K562 (cell line): ENCODE measurements around the gene YKT6. TPM values are rescaled to one million over a fixed set of nuclear protein-coding genes. Genes with fewer than 3 reads are reported as not detected.
"Not testable (repeated sequence)": the region's sequence is repeated elsewhere in the genome, so short reads cannot be mapped to it uniquely, and the experiment has no call there.

Source experiments
- ATAC-seq: fragments of 200-7000 bp; cut with Tn5 transposase; 3 replicates; pipeline ENCODE4 v1.9.1; 2020; ENCODE audit warnings: moderate library complexity
- BruUV-seq: library from RNA; stranded (reverse); fragments of 400-500 nt; replicated peaks from 2 replicates; lab custom pipeline; 2021; lab: Mats Ljungman, UMichigan
- CTCF ChIA-PET: fragments of 300-600 bp; formaldehyde crosslinking; extraction: SDS; loops from one replicate; lab custom pipeline; 2021; ENCODE audit warnings: low intra/inter-chr PET ratio; lab: Yijun Ruan, JAX
- POLR2A ChIA-PET: fragments of 300-600, 350-650 bp; sonication (Branson Sonifier 250); formaldehyde crosslinking; extraction: SDS; loops from one replicate; lab custom pipeline; 2021; ENCODE audit warnings: antibody characterized with exemption, inconsistent platforms; lab: Yijun Ruan, JAX
- DNase-seq, 4 experiments: peaks; one replicate each; pipeline versions ENCODE4 v3.0.0 to v3.0.0-alpha.2; 2011 to 2018; ENCODE audit warnings: low spot score in 3 of 4, mixed read lengths in 3 of 4; ENCODE audit errors: extremely low read depth in 1 of 4
- FAIRE-seq: peaks from 2 replicates; lab custom pipeline; 2011; peaks lifted over from hg19 to GRCh38; lab: Jason Lieb, UNC
- H2AFZ ChIP-seq: 2 replicates; pipeline ENCODE4 v1.6.0; 2011; ENCODE audit warnings: low read depth, low read length, control low read depth, inconsistent platforms
- H3K27ac ChIP-seq: fragments of 200-600 bp; 3 replicates; pipeline ENCODE4 v1.8.0; 2011; ENCODE audit warnings: low read depth, mild to moderate bottlenecking, control low read depth, inconsistent platforms, low read length, moderate library complexity, mixed read lengths; ENCODE audit errors: extremely low read depth
- H3K27me3 ChIP-seq, 2 experiments: fragments of 300-600 bp in 1 of 2; 2 replicates in 1 of 2; 3 replicates in 1 of 2; pipeline versions ENCODE4 v1.6.0 to v1.8.0; 2011; ENCODE audit warnings: inconsistent platforms in 2 of 2, low read length in 2 of 2, mild to moderate bottlenecking in 1 of 2, mixed read lengths in 1 of 2, moderate library complexity in 1 of 2; ENCODE audit not compliant: control insufficient read depth in 2 of 2, insufficient read depth in 2 of 2
- H3K36me3 ChIP-seq: fragments of 300-600 bp; 3 replicates; pipeline ENCODE4 v1.8.0; 2011; ENCODE audit warnings: mild to moderate bottlenecking, low read length, inconsistent platforms; ENCODE audit not compliant: control insufficient read depth, insufficient read depth
- H3K4me1 ChIP-seq, 2 experiments: fragments of 200-600 bp in 1 of 2; replicated peaks in 1 of 2; 2 replicates in 1 of 2; 3 replicates in 1 of 2; pipeline versions ENCODE4 v1.5.1 to v1.8.0; 2011; ENCODE audit warnings: inconsistent platforms in 2 of 2, low read length in 2 of 2, mild to moderate bottlenecking in 1 of 2, mixed read lengths in 1 of 2, moderate library complexity in 1 of 2; ENCODE audit not compliant: control insufficient read depth in 2 of 2, insufficient read depth in 2 of 2
- H3K4me2 ChIP-seq: 2 replicates; pipeline ENCODE4 v1.6.1; 2011; ENCODE audit warnings: low read length, control low read depth, inconsistent platforms, mixed read lengths; ENCODE audit not compliant: insufficient read depth
- H3K4me3 ChIP-seq: fragments of 200-600 bp; sonication (generic), shearing (Covaris generic); 2 replicates; pipeline ENCODE4 v1.5.1; 2016; ENCODE audit warnings: control low read depth, inconsistent platforms
- H3K79me2 ChIP-seq: fragments of 200-600 bp; 3 replicates; pipeline ENCODE4 v1.8.0; 2011; ENCODE audit warnings: low read length, inconsistent platforms; ENCODE audit not compliant: control insufficient read depth, insufficient read depth
- H3K9ac ChIP-seq, 2 experiments: 2 replicates each; pipeline versions ENCODE4 v1.6.0 to v1.6.1; 2011; ENCODE audit warnings: low read depth in 2 of 2, low read length in 2 of 2, control low read depth in 1 of 2, inconsistent platforms in 1 of 2, mild to moderate bottlenecking in 1 of 2, mixed read lengths in 1 of 2; ENCODE audit not compliant: insufficient read depth in 1 of 2
- H3K9me1 ChIP-seq: one replicate; pipeline ENCODE4 v1.6.0; 2011; ENCODE audit warnings: inconsistent platforms, mild to moderate bottlenecking, low read length, moderate library complexity; ENCODE audit not compliant: control insufficient read depth, insufficient read depth
- H3K9me3 ChIP-seq: replicated peaks from 2 replicates; pipeline ENCODE4 v1.5.1; 2011; ENCODE audit warnings: low read depth, low read length, inconsistent platforms; ENCODE audit not compliant: control insufficient read depth, insufficient read depth
- H4K20me1 ChIP-seq: replicated peaks from 2 replicates; pipeline ENCODE4 v1.6.1; 2011; ENCODE audit warnings: low read length, inconsistent platforms, mixed read lengths; ENCODE audit not compliant: control insufficient read depth, insufficient read depth
- CEBPG ChIP-seq, 3 experiments: fragments of 200-800 bp in 1 of 3; sonication (Bioruptor generic) in 1 of 3; sonication (generic) in 1 of 3; formaldehyde crosslinking in 1 of 3; IDR thresholded peaks in 2 of 3; conservative IDR thresholded peaks in 1 of 3; 2 replicates each; pipeline versions ENCODE4 v1.6.1 to v1.8.0; 2016 to 2022; ENCODE audit warnings: missing compliant biosample characterization in 2 of 3, missing genetic modification characterization in 2 of 3, mild to moderate bottlenecking in 1 of 3, missing genetic modification reagents in 1 of 3
- EZH2 ChIP-seq: IDR thresholded peaks from 2 replicates; pipeline ENCODE4 v1.6.1; 2012; ENCODE audit warnings: low read depth, mild to moderate bottlenecking, inconsistent platforms, low read length, borderline replicate concordance
- NBN ChIP-seq: fragments of 450-650 bp; IDR thresholded peaks from 2 replicates; pipeline ENCODE4 v1.6.1; 2016; ENCODE audit warnings: low read depth, mild to moderate bottlenecking
- SIN3A ChIP-seq, 2 experiments: fragments of 150-350 bp in 1 of 2; IDR thresholded peaks; 2 replicates each; pipeline ENCODE4 v1.6.1; 2011 to 2016; ENCODE audit warnings: borderline replicate concordance in 2 of 2, low read depth in 2 of 2, low read length in 2 of 2, mild to moderate bottlenecking in 2 of 2, moderate library complexity in 2 of 2; ENCODE audit not compliant: control insufficient read depth in 1 of 2
- ZNF146 ChIP-seq: IDR thresholded peaks from one replicate; pipeline ENCODE4 v1.6.1; 2018; ENCODE audit warnings: missing compliant biosample characterization; ENCODE audit not compliant: unreplicated experiment
- WGBS: fragments of 100-300 bp; shearing (Covaris generic); methylation state at CpG from one replicate; pipeline ENCODE4 v1.1.6; 2016; ENCODE audit warnings: low coverage, mixed read lengths; ENCODE audit not compliant: insufficient coverage; ENCODE audit errors: missing lambda C conversion rate; 5-methylcytosine and 5-hydroxymethylcytosine counted together
- in situ Hi-C: fragments of 300-500 bp; cut with MboI; formaldehyde crosslinking; loops from 4 replicates; pipeline ENCODE4 v1.15.0; 2018; ENCODE audit warnings: inconsistent platforms, mixed read lengths
- intact Hi-C: fragments of 100-400 bp; cut with micrococcal nuclease; formaldehyde crosslinking; loops from 2 replicates; pipeline ENCODE4 v1.14.2; 2022
- polyA plus RNA-seq, 8 experiments: library from polyadenylated mRNA; depleted of rRNA in 4 of 8; stranded (reverse) in 5 of 8; unstranded in 3 of 8; fragments of >200 nt; fragmentation: Nextera tagmentation in 2 of 8; fragmentation: Illumina TruSeq in 1 of 8; extraction: Ambion mirVana in 2 of 8; extraction: Trizol in 1 of 8; gene quantifications; 2 replicates each; pipeline versions ENCODE4 v1.2.1 to v1.2.3, GENCODE V29; 2011 to 2014; ENCODE audit warnings: inconsistent platforms in 1 of 8, missing spikeins in 1 of 8
- total RNA-seq, 7 experiments: library from RNA; depleted of rRNA in 6 of 7; stranded (reverse); fragments of >200 nt in 6 of 7; fragmentation: Illumina TruSeq in 2 of 7; extraction: Trizol in 2 of 7; gene quantifications; 2 replicates each; pipeline versions ENCODE4 v1.2.1 to v1.2.3, GENCODE V29; 2011 to 2021; ENCODE audit warnings: low replicate concordance in 1 of 7

Gene YKT6
- total and polyA plus RNA-seq, 9 of the 15 experiments (the other 6 are each of a cell fraction or from before 2014, with no cell fraction given): 1.6 to 90.6 (median 75.1) TPM

- Histone ChIP-seq H3K36me3 (peaks cover 23% of the 10 kb centered on the region), H4K20me1 (peaks cover 11% of the 10 kb centered on the region; the same call in 1 of the 2 replicates), H2AFZ (peak overlapping the region; percentile 8; the same call in 1 of the 2 replicates), H3K79me2 (peaks cover 33% of the 10 kb centered on the region)
- POLR2A ChIA-PET: interaction anchor here (0.6 to 1.2 kb wide), 3 partner anchors 11 to 139 kb away, joined by 3 to 5 read pairs (median 3); no protein-coding TSS in a partner anchor
- H3K9me3 ChIP-seq, H3K9me1 ChIP-seq, H3K4me2 ChIP-seq, FAIRE-seq, intact Hi-C loops, DNase-seq, H3K27ac ChIP-seq, CTCF ChIA-PET, H3K9ac ChIP-seq, H3K27me3 ChIP-seq, in situ Hi-C loops, H3K4me1 ChIP-seq, H3K4me3 ChIP-seq, ATAC-seq: not testable (repeated sequence)
- TF ChIP-seq ZNF146 (CRISPR knock-in tag): peak; percentile 60
- BruUV-seq: TSS peak; percentile 83
- WGBS: no CpG with 5 or more reads among the region's 3 CpGs
Measured at GRCh38 chr7:44200163-44200562, 615 bp upstream of the YKT6 start.

- Histone ChIP-seq H2AFZ (no peak overlapping the region), H3K36me3 (peaks cover 40% of the 10 kb centered on the region), H3K4me1 (peaks cover 3 to 7% of the 10 kb centered on the region in 2 experiments; a peak in 3 of 5 replicates), H3K79me2 (peaks cover 33% of the 10 kb centered on the region), H3K4me2 (peak overlapping the region; percentile 90), H3K27me3 (no peaks in the 10 kb centered on the region), H3K27ac (no peak overlapping the region), H3K9me3 (no peaks in the 10 kb centered on the region), H4K20me1 (peaks cover 11% of the 10 kb centered on the region; the same call in 1 of the 2 replicates), H3K9ac (peak overlapping the region; percentile 50 to 78; a peak in 3 of 4 replicates), H3K4me3 (peak overlapping the region; percentile 97), H3K9me1 (no peaks in the 10 kb centered on the region)
- intact Hi-C loops (no loop called here), in situ Hi-C loops (no loop called here)
- DNase-seq (peak in 1 of 4 experiments; percentile 28), FAIRE-seq (no peak), ATAC-seq (no peak)
- WGBS: under 1% methylated on average over 8 of the region's 8 CpGs
- BruUV-seq: no TSS peak
- ChIA-PET CTCF (interaction anchor here (0.7 kb wide), 2 partner anchors 70 to 595 kb away, joined by 3 to 4 read pairs; no protein-coding TSS in a partner anchor), POLR2A (interaction anchor here (0.6 kb wide), 1 partner anchor 119 kb away, joined by 3 read pairs; no protein-coding TSS in a partner anchor)
- TF ChIP-seq NBN (no peak), EZH2 (no peak), CEBPG (CRISPR knock-in tag; IDR thresholded peaks at IDR 0.05) (no peak), CEBPG (tag; conservative IDR thresholded peaks at IDR 0.05 in 1 of 2, IDR thresholded peaks at IDR 0.05 in 1 of 2) (0 out of 4 replicates have a peak, but pooled peaks of 1 of the 2 experiments have one; percentile 12), SIN3A (IDR thresholded peaks at IDR 0.05; ENCODE audit: borderline replicate concordance in 2 of 2, control insufficient read depth in 1 of 2, low read depth in 2 of 2, low read length in 2 of 2) (0 out of 4 replicates have a peak, but pooled peaks of 1 of the 2 experiments have one; percentile 53)
Measured at GRCh38 chr7:44201813-44202212, 1.0 kb downstream of the YKT6 start.
